Head of caudate nucleus (tissue), 42 donors: ENCODE results near the gene PAOX.
A peak's percentile ranks its signal among the peaks of the same experiment; 100 is the strongest.
"Not testable (repeated sequence)": the region's sequence is repeated elsewhere in the genome, so short reads cannot be mapped to it uniquely, and the experiment has no call there.

Experiments
- DNase-seq, 42 donors: peaks; one replicate each; pipeline versions ENCODE4 v3.0.0 to v3.0.0-alpha.2; 2020 to 2021; ENCODE audit warnings: mixed read lengths in 7 of 42
- intact Hi-C: fragments of 100-400 bp; cut with DNase I; formaldehyde crosslinking; loops from one replicate; pipeline ENCODE4 v1.15.0; 2022

The PAOX gene

GRCh38 chr10:133420579-133420978 lies 41.5 kb downstream of the PAOX start:
- intact Hi-C loops, result no loop called here
- peak in 2 of 42 donors; percentile 11 to 16 for DNase-seq

GRCh38 chr10:133421336-133422222 lies 42.5 kb downstream of the PAOX start:
- intact Hi-C loops, result no loop called here
- DNase-seq, result peak in 1 of 42 donors; percentile 12

GRCh38 chr10:133422223-133422806 lies 43.3 kb downstream of the PAOX start:
- intact Hi-C loops, result no loop called here
- DNase-seq, result peak in 1 of 42 donors; percentile 12

- peak in 1 of 42 donors; percentile 14 for DNase-seq
- intact Hi-C loops, result no loop called here
Measured at GRCh38 chr10:133422807-133423771, 44.0 kb downstream of the PAOX start.

GRCh38 chr10:133424102-133424501 lies 45.0 kb downstream of the PAOX start:
- intact Hi-C loops, DNase-seq: not testable (repeated sequence)

GRCh38 chr10:133424601-133425000 lies 45.5 kb downstream of the PAOX start, which contains the start of gene SPRN:
Gene SPRN, minus strand, starts transcription at chr10:133424625. Its CDS starts 944 bp downstream, at chr10:133423681.
- DNase-seq, result peak in 1 of 42 donors; percentile 12

GRCh38 chr10:133429571-133429970 lies 50.5 kb downstream of the PAOX start:
- DNase-seq, intact Hi-C loops: not testable (repeated sequence)

More at GRCh38 chr10:133424601-133425000, 45.5 kb downstream of the PAOX start, which contains the start of gene SPRN:
- intact Hi-C loops, result not testable (repeated sequence)

GRCh38 chr10:133431888-133432613 lies 53.0 kb downstream of the PAOX start:
- intact Hi-C loops, DNase-seq: not testable (repeated sequence)

GRCh38 chr10:133432789-133433188 lies 53.7 kb downstream of the PAOX start:
- intact Hi-C loops, result not testable (repeated sequence)

GRCh38 chr10:133438711-133439273 lies 59.7 kb downstream of the PAOX start:
- intact Hi-C loops, result no loop called here
- peak in 7 of 42 donors; percentile 1 to 31 (median 13) for DNase-seq

More at GRCh38 chr10:133432789-133433188, 53.7 kb downstream of the PAOX start:
- peak in 1 of 42 donors; percentile 8 for DNase-seq

GRCh38 chr10:133439517-133440461 lies 60.7 kb downstream of the PAOX start:
- intact Hi-C loops, result no loop called here
- peak in 5 of 42 donors; percentile 1 to 13 (median 4) for DNase-seq

GRCh38 chr10:133440633-133441285 lies 61.7 kb downstream of the PAOX start:
- intact Hi-C loops, result no loop called here
- peak in 5 of 42 donors; percentile 4 to 29 (median 15) for DNase-seq
